ENCODE results near the gene USP20. TPM values are rescaled to one million over a fixed set of nuclear protein-coding genes. Genes with fewer than 3 reads are reported as not detected.
A peak's percentile ranks its signal among the peaks of the same experiment; 100 is the strongest.

The USP20 gene
- total RNA-seq, 1 donor from 2014 or later = 41.2 TPM

- peaks cover 12% of the 10 kb centered on the region for H3K36me3 Mint-ChIP-seq (ENCODE audit: insufficient read depth)
- H3K9me3 Mint-ChIP-seq (ENCODE audit: low read depth) = no peaks in the 10 kb centered on the region
- no peaks in the 10 kb centered on the region for H3K27me3 Mint-ChIP-seq
- TF ChIP-seq CTCF (IDR thresholded peaks at IDR 0.05; ENCODE audit: unreplicated experiment) = no peak
- peak overlapping the region; percentile 52 for H3K27ac Mint-ChIP-seq
- no peak overlapping the region for H3K4me3 Mint-ChIP-seq (ENCODE audit: low read depth)
- no peak for DNase-seq (ENCODE audit: low spot score, unreplicated experiment)
- peaks cover 5% of the 10 kb centered on the region for H3K4me1 Mint-ChIP-seq (ENCODE audit: low read depth)
These were observed 21.6 kb upstream of the USP20 start for GRCh38 chr9:129813661-129814060.

- no peak for TF ChIP-seq CTCF (IDR thresholded peaks at IDR 0.05; ENCODE audit: unreplicated experiment)
- H3K27ac Mint-ChIP-seq = peak overlapping the region; percentile 72
- H3K36me3 Mint-ChIP-seq (ENCODE audit: insufficient read depth) = peaks cover 13% of the 10 kb centered on the region
- DNase-seq (ENCODE audit: low spot score, unreplicated experiment) = no peak
- H3K4me3 Mint-ChIP-seq (ENCODE audit: low read depth) = no peak overlapping the region
- no peaks in the 10 kb centered on the region for H3K9me3 Mint-ChIP-seq (ENCODE audit: low read depth)
- no peaks in the 10 kb centered on the region for H3K27me3 Mint-ChIP-seq
- H3K4me1 Mint-ChIP-seq (ENCODE audit: low read depth) = peaks cover 5% of the 10 kb centered on the region
These were observed 20.6 kb upstream of the USP20 start for GRCh38 chr9:129814432-129815223.

- Mint-ChIP-seq H3K9me3 (ENCODE audit: low read depth) (no peaks in the 10 kb centered on the region), H3K27me3 (no peaks in the 10 kb centered on the region), H3K27ac (peak overlapping the region; percentile 72), H3K4me3 (ENCODE audit: low read depth) (no peak overlapping the region), H3K36me3 (ENCODE audit: insufficient read depth) (peaks cover 13% of the 10 kb centered on the region), H3K4me1 (ENCODE audit: low read depth) (peaks cover 5% of the 10 kb centered on the region)
- no peak for TF ChIP-seq CTCF (IDR thresholded peaks at IDR 0.05; ENCODE audit: unreplicated experiment)
- DNase-seq (ENCODE audit: low spot score, unreplicated experiment) = no peak
These were observed 20.0 kb upstream of the USP20 start for GRCh38 chr9:129815278-129815677.

- no peak for DNase-seq (ENCODE audit: low spot score, unreplicated experiment)
- peaks cover 13% of the 10 kb centered on the region for H3K36me3 Mint-ChIP-seq (ENCODE audit: insufficient read depth)
- no peak overlapping the region for H3K4me3 Mint-ChIP-seq (ENCODE audit: low read depth)
- H3K9me3 Mint-ChIP-seq (ENCODE audit: low read depth) = no peaks in the 10 kb centered on the region
- no peak for TF ChIP-seq CTCF (IDR thresholded peaks at IDR 0.05; ENCODE audit: unreplicated experiment)
- H3K4me1 Mint-ChIP-seq (ENCODE audit: low read depth) = peaks cover 2% of the 10 kb centered on the region
- peak overlapping the region; percentile 71 for H3K27ac Mint-ChIP-seq
- no peaks in the 10 kb centered on the region for H3K27me3 Mint-ChIP-seq
These were observed 18.5 kb upstream of the USP20 start for GRCh38 chr9:129816501-129817435.

GRCh38 chr9:129822898-129823541 lies 12.2 kb upstream of the USP20 start:
- no peak for DNase-seq (ENCODE audit: low spot score, unreplicated experiment)
- Mint-ChIP-seq H3K27ac (peak overlapping the region; percentile 69), H3K27me3 (no peaks in the 10 kb centered on the region), H3K4me3 (ENCODE audit: low read depth) (peak overlapping the region; percentile 81), H3K4me1 (ENCODE audit: low read depth) (peaks cover 7% of the 10 kb centered on the region), H3K36me3 (ENCODE audit: insufficient read depth) (peaks cover 10% of the 10 kb centered on the region), H3K9me3 (ENCODE audit: low read depth) (no peaks in the 10 kb centered on the region)
- no peak for TF ChIP-seq CTCF (IDR thresholded peaks at IDR 0.05; ENCODE audit: unreplicated experiment)

All from progenitor cell of endocrine pancreas (in vitro differentiated cells).